GM12878 (cell line): ENCODE measurements around the gene CC2D2B.

Source experiments
- CEBPB ChIP-seq, 2 experiments: fragments of 150-350 bp in 1 of 2; IDR thresholded peaks; 2 replicates each; pipeline ENCODE4 v1.6.1; 2012 to 2014; ENCODE audit warnings: low read depth in 2 of 2, low read length in 2 of 2, borderline replicate concordance in 1 of 2, inconsistent platforms in 1 of 2
- EP300 ChIP-seq, 2 experiments: fragments of 150-350 bp in 1 of 2; IDR thresholded peaks; 2 replicates each; pipeline ENCODE4 v1.6.1; 2011 to 2012; ENCODE audit warnings: low read depth in 2 of 2, low read length in 2 of 2, borderline replicate concordance in 1 of 2, improper control_type of control experiment in 1 of 2, inconsistent platforms in 1 of 2; ENCODE audit not compliant: control insufficient read depth in 1 of 2
- FOS ChIP-seq: IDR thresholded peaks from 3 replicates; pipeline ENCODE4 v1.6.1; 2011; ENCODE audit warnings: borderline replicate concordance; ENCODE audit not compliant: insufficient read length; ENCODE audit errors: extremely low read depth
- FOXM1 ChIP-seq: IDR thresholded peaks from 2 replicates; pipeline ENCODE4 v1.6.1; 2012; ENCODE audit warnings: low read depth, mild to moderate bottlenecking, inconsistent platforms, low read length, moderate library complexity
- JUND ChIP-seq: IDR thresholded peaks from 2 replicates; pipeline ENCODE4 v1.6.1; 2012; ENCODE audit warnings: low read depth, mild to moderate bottlenecking, low read length, improper control_type of control experiment, moderate library complexity
- MTA2 ChIP-seq: fragments of 450-650 bp; IDR thresholded peaks from 2 replicates; pipeline ENCODE4 v1.6.1; 2016; ENCODE audit warnings: low read depth, mild to moderate bottlenecking, moderate library complexity
- MYC ChIP-seq: IDR thresholded peaks from 2 replicates; pipeline ENCODE4 v1.6.1; 2011; ENCODE audit warnings: mild to moderate bottlenecking, low read length, moderate library complexity, inconsistent platforms; ENCODE audit not compliant: insufficient read depth, insufficient replicate concordance, insufficient read length, severe bottlenecking
- PAX8 ChIP-seq: fragments of 450-650 bp; IDR thresholded peaks from 2 replicates; pipeline ENCODE4 v1.6.1; 2017; ENCODE audit warnings: mild to moderate bottlenecking, moderate library complexity
- POLR2A ChIP-seq: IDR thresholded peaks from 2 replicates; pipeline ENCODE4 v1.6.1; 2011; ENCODE audit warnings: low read depth, mild to moderate bottlenecking, low read length
- POLR2AphosphoS5 ChIP-seq: IDR thresholded peaks from 2 replicates; pipeline ENCODE4 v1.6.1; 2011; ENCODE audit warnings: mild to moderate bottlenecking, low read length, inconsistent platforms
- RAD21 ChIP-seq: IDR thresholded peaks from 2 replicates; pipeline ENCODE4 v1.6.1; 2011; ENCODE audit warnings: mild to moderate bottlenecking, low read depth, low read length, moderate library complexity; ENCODE audit not compliant: insufficient read depth
- TAF1 ChIP-seq: IDR thresholded peaks from 2 replicates; pipeline ENCODE4 v1.6.1; 2011; ENCODE audit warnings: mild to moderate bottlenecking, low read depth, low read length, borderline replicate concordance
- TBL1XR1 ChIP-seq: IDR thresholded peaks from 2 replicates; pipeline ENCODE4 v1.6.1; 2012; ENCODE audit warnings: low read depth, low read length, improper control_type of control experiment
- TF ChIP-seq, protein P1 (sequence below), 3 experiments: IDR thresholded peaks in 2 of 3; conservative IDR thresholded peaks in 1 of 3; 2 replicates each; pipeline ENCODE4 v1.5.1; 2011; ENCODE audit warnings: low read depth in 3 of 3, low read length in 3 of 3, mild to moderate bottlenecking in 3 of 3, control low read depth in 2 of 3, moderate library complexity in 2 of 3, inconsistent platforms in 1 of 3, mixed read lengths in 1 of 3; ENCODE audit not compliant: control insufficient read depth in 2 of 3, insufficient read depth in 1 of 3; ENCODE audit errors: extremely low read depth in 1 of 3

DNA sequence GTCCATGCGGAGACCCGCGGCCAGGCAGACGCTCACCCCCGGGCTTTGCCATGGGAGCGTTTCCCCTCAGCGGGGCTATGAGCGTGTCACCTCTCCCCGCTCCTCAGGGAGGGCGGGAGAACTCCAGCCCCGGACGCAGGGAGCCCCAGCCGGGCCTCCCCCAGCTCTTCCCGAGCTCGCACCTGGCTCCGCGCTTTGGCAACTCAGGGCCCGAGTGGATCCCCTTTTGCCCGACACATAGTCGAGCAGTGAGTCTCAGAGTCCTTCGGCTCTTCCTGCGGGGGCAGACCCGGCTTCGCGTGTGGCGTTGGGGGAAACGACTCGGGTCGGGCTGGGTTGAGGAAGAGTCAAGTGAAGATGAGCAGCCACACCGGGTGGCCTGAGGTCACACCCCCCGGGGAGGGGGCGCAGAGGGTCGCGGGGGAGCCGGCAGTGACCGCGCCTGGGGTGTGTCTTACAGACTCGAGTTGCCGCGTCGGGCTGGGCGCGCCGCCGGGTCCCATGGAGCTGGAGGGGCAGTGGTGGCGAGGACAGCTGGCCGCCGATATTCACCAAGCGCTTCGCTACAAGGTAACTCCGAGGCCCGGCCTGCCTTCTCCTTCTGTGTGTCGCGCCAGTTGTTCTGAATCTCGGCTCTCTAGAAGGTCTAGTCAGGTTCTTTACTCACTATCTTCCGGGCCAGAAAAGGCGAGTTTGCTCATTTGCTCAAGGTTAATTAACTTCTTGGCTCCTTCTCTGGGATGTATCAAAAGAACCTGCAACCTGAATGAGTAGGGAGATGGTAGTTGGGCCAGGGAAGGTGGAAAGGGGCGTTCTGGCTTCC is 136.3 kb downstream of the CC2D2B start:
- no peak for TF ChIP-seq RAD21
- no peak for TF ChIP-seq MTA2
- no peak for TF ChIP-seq TAF1
- TF ChIP-seq, protein P1, sequence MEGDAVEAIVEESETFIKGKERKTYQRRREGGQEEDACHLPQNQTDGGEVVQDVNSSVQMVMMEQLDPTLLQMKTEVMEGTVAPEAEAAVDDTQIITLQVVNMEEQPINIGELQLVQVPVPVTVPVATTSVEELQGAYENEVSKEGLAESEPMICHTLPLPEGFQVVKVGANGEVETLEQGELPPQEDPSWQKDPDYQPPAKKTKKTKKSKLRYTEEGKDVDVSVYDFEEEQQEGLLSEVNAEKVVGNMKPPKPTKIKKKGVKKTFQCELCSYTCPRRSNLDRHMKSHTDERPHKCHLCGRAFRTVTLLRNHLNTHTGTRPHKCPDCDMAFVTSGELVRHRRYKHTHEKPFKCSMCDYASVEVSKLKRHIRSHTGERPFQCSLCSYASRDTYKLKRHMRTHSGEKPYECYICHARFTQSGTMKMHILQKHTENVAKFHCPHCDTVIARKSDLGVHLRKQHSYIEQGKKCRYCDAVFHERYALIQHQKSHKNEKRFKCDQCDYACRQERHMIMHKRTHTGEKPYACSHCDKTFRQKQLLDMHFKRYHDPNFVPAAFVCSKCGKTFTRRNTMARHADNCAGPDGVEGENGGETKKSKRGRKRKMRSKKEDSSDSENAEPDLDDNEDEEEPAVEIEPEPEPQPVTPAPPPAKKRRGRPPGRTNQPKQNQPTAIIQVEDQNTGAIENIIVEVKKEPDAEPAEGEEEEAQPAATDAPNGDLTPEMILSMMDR (IDR thresholded peaks at IDR 0.05 in 2 of 3, conservative IDR thresholded peaks at IDR 0.05 in 1 of 3; ENCODE audit: control insufficient read depth in 2 of 3, extremely low read depth in 1 of 3, insufficient read depth in 1 of 3, low read depth in 3 of 3, low read length in 3 of 3), result no peak
- peak; percentile 18 for TF ChIP-seq POLR2A
- TF ChIP-seq JUND, result no peak
- no peak for TF ChIP-seq EP300 (IDR thresholded peaks at IDR 0.05; ENCODE audit: borderline replicate concordance in 1 of 2, control insufficient read depth in 1 of 2, low read depth in 2 of 2, low read length in 2 of 2)
- TF ChIP-seq TBL1XR1, result no peak
- no peak for TF ChIP-seq PAX8
- no peak for TF ChIP-seq FOXM1
- no peak for TF ChIP-seq CEBPB (IDR thresholded peaks at IDR 0.05; ENCODE audit: borderline replicate concordance in 1 of 2, low read depth in 2 of 2, low read length in 2 of 2)
- no peak; the same call in 1 of the 2 replicates for TF ChIP-seq POLR2AphosphoS5
- no peak for TF ChIP-seq FOS
- no peak for TF ChIP-seq MYC
